LNCaP clone FGC (cell line): Measurements from ENCODE around the gene ERFE.

ENCODE experiments used
- DNase-seq: peaks from one replicate; pipeline ENCODE4 v3.0.0-alpha.2; 2011; ENCODE audit warnings: low read depth
- H3K4me3 ChIP-seq: 2 replicates; pipeline ENCODE4 v1.5.1; 2011; ENCODE audit warnings: mild to moderate bottlenecking, low read depth, low read length, control low read depth
- TF ChIP-seq, protein P1 (sequence below): IDR thresholded peaks from 2 replicates; pipeline ENCODE4 v1.5.1; 2012; ENCODE audit warnings: mild to moderate bottlenecking; ENCODE audit not compliant: control insufficient read depth, insufficient read depth; ENCODE audit errors: extremely low read depth

Gene ERFE

DNA sequence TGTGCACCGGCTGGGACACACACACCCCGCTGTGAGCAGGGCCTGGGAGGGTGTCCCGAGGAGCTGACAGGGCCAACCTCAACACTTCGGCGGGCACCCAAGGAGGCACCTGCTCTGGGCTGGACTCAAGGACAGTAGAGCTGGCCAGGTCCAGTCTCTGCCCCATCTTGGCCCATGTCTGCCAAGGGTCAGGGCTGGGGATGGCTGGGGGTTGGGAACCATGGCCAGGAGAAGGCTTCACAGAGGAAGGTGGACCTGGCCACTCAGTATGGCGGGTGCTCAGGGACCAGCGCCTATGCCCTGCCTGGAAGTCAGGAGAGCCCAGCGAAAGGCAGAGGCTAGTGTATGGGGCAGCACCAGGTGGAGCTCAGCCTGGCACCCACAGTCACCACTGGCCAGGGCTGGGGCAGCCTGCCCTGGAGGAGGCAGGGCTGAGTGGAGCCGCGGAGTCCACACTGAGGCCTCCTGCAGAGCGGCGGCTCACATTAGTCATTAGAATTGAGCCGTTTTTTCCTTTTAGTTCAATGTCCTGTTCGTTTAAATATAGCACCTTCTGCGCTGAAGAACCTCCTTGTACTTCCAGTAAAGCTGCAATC, 4.2 kb downstream of the ERFE start:
- TF ChIP-seq, protein P1, sequence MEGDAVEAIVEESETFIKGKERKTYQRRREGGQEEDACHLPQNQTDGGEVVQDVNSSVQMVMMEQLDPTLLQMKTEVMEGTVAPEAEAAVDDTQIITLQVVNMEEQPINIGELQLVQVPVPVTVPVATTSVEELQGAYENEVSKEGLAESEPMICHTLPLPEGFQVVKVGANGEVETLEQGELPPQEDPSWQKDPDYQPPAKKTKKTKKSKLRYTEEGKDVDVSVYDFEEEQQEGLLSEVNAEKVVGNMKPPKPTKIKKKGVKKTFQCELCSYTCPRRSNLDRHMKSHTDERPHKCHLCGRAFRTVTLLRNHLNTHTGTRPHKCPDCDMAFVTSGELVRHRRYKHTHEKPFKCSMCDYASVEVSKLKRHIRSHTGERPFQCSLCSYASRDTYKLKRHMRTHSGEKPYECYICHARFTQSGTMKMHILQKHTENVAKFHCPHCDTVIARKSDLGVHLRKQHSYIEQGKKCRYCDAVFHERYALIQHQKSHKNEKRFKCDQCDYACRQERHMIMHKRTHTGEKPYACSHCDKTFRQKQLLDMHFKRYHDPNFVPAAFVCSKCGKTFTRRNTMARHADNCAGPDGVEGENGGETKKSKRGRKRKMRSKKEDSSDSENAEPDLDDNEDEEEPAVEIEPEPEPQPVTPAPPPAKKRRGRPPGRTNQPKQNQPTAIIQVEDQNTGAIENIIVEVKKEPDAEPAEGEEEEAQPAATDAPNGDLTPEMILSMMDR, result no peak
- no peak overlapping the region for H3K4me3 ChIP-seq
- no peak for DNase-seq

DNA sequence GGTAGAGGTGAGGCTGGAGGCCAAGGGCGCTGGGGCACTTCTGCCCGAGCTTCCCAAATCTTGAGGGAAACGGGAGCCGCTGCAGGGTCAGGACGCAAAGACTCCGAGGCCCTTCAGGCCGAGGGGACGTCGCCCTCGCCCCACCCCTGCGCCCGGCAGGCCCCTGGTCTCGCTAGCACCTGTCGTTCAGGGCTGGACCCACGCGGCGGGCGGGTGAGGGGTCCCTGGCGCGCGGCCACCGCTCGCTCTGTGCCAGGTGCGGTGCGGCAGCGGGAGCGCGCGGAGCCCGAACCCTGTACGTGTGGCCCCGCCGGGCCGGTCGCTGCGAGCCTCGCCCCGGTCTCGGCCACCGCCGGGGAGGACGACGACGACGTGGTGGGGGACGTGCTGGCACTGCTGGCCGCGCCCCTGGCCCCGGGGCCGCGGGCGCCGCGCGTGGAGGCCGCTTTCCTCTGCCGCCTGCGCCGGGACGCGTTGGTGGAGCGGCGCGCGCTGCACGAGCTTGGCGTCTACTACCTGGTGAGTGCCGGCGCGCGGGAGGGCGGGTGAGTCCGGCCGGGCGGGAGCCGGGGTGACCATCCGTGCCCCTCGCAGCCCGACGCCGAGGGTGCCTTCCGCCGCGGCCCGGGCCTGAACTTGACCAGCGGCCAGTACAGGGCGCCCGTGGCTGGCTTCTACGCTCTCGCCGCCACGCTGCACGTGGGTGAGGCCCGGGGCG, 4.9 kb downstream of the ERFE start:
- TF ChIP-seq, protein P1, result no peak
- no peak overlapping the region for H3K4me3 ChIP-seq
- no peak for DNase-seq

DNA sequence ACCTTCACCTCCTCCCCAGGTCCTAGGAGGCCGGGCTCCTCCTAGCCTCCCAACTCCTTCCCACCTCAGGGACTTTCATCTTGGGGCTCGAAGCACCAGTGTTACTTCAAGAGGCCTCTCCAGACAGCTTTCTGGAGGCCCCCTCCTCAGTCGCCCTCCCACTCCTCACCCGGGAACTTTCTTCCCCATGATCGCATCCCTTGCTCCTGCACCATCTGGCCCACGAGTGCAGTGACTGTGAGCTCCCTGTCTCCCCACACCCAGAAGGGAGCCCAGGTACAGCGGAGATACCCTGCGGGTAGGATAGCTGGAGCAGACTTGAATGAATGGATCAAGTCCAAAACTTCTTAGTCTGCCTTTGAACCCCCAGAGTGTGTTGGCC, 6.1 kb downstream of the ERFE start:
- TF ChIP-seq, protein P1, result no peak
- no peak for DNase-seq
- no peak overlapping the region for H3K4me3 ChIP-seq

DNA sequence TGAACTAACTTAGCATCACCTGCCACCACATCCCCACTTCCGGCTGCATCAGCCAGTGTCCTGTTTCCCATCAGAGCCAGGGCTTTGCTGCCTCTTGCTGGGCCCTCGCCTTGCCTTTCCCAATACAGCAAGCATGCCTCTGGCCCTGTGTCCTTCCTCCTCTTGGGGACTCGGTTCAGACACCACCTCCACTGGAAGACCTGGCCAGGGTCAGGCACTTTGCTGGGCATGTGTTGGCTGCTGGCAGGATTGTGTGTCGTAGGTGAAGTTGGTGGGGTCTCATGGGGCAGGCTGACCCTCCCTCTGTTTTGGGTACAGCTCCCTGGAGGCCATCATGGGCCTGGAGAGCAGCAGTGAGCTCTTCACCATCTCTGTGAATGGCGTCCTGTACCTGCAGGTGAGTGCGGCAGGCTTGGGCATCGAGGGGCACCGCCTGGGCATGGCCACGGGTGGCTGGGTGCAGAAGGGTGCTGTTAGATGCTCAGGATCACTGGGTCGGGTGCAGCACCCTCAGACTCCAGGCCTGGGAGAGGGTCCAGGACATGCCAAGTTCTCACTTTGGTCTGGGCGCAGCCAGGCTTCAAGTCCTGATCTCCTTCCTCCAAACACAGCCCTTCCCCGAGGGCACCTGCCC, 6.6 kb downstream of the ERFE start:
- DNase-seq, result no peak
- TF ChIP-seq, protein P1, result no peak
- no peak overlapping the region for H3K4me3 ChIP-seq

DNA sequence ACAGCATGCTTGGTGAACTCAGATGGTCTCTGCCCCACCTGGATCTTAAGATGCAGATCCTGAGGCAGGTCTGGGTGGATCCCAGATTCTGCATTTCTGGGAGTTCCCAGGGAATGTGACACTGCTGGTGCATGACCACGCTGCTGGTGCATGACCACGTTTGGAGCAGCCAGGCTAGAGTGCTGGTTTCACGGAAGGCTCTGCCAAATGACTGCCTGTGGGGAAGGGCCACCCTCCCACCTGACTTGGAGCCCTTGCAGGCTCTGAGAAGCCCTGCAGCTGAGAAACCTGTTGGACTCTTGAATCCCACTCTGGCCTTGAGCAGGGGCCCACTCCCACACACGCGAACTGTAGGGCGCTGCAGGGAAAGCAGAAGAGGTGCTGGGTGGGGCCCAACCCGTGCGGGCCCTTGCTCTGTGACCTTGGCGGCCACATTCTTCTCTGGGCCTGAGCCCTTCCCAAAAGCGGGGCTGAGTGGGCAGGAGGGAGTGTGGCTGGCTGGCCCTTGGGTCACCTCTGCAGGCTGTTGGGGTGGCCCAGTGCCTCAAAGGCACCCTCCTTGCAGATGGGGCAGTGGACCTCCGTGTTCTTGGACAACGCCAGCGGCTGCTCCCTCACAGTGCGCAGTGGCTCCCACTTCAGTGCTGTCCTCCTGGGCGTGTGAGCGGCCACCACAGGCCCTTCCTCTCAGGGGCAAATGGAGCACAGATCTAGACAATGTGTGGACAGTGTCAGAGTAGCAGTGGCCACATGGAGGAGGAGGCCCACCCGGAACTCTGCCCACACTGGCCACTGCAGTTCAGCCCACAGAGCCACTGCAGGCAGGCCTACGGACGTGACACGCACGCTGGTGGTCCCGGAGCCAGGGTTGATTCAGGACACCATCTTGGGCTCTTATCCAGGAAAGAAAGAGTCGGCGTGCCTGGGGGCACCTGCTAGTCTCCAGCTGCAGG, 7.9 kb downstream of the ERFE start:
- DNase-seq, result no peak

DNA sequence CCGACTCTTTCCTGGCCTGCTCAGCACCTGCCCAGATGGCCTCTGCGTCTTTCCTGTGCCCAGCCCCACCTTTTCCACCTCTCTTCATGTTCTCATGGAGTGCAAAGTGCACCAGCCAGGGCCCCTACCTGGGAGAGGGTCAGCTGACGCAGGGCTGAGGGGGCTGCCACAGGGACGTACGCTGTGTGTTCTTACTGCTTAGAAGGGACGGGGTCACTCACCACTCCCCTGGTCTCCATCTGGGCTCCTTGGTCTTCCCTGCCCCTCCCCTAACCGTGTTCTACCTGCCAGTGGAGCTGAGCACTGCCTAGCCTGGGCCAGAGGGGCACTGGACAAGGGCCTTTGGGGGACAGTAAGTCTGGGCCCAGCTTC, 8.6 kb downstream of the ERFE start:
- TF ChIP-seq, protein P1, result no peak
- H3K4me3 ChIP-seq, result no peak overlapping the region
- no peak for DNase-seq

More for the DNA sequence above, 7.9 kb downstream of the ERFE start:
- TF ChIP-seq, protein P1, result no peak
- H3K4me3 ChIP-seq, result no peak overlapping the region
